WTC11 (cell line): ENCODE results near the gene CACNB1.

Source experiments
- ATF6 ChIP-seq: sonication (generic); formaldehyde crosslinking; IDR thresholded peaks from 2 replicates; pipeline ENCODE4 v1.8.1; 2023; ENCODE audit warnings: mild to moderate bottlenecking, missing genetic modification reagents
- FOXK1 ChIP-seq: sonication (generic); formaldehyde crosslinking; IDR thresholded peaks from 2 replicates; pipeline ENCODE4 v1.8.0; 2022; ENCODE audit warnings: mild to moderate bottlenecking, moderate library complexity, missing genetic modification reagents
- NFYB ChIP-seq: sonication (generic); formaldehyde crosslinking; conservative IDR thresholded peaks from 2 replicates; pipeline ENCODE4 v1.8.0; 2022; ENCODE audit warnings: low read depth, missing genetic modification reagents
- TF ChIP-seq, protein P1 (sequence below): sonication (generic); formaldehyde crosslinking; IDR thresholded peaks from 2 replicates; pipeline ENCODE4 v1.8.0; 2023; ENCODE audit warnings: missing genetic modification reagents

- TF ChIP-seq ATF6 (no peak), FOXK1 (CRISPR knock-in tag) (no peak), NFYB (CRISPR knock-in tag) (no peak)
- TF ChIP-seq, protein P1, sequence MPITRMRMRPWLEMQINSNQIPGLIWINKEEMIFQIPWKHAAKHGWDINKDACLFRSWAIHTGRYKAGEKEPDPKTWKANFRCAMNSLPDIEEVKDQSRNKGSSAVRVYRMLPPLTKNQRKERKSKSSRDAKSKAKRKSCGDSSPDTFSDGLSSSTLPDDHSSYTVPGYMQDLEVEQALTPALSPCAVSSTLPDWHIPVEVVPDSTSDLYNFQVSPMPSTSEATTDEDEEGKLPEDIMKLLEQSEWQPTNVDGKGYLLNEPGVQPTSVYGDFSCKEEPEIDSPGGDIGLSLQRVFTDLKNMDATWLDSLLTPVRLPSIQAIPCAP (CRISPR knock-in tag) = no peak
Measured at GRCh38 chr17:39246274-39246673, 48.8 kb upstream of the CACNB1 start.
